BLaER1 treated with 17β-estradiol and CSF1 and Interleukin-3, amounts not matched to agents 10 nM and 100 nM (cell line): ENCODE results near the gene SPSB3.

Source experiments
- H3K27ac ChIP-seq, 11 experiments: shearing (Covaris generic); formaldehyde crosslinking; 2 replicates each; pipeline ENCODE4 v1.8.1; 2022
- H3K27me3 ChIP-seq, 11 experiments: shearing (Covaris generic); formaldehyde crosslinking; 2 replicates each; pipeline ENCODE4 v1.8.1; 2022
- H3K36me3 ChIP-seq, 11 experiments: shearing (Covaris generic); formaldehyde crosslinking; 2 replicates each; pipeline ENCODE4 v1.8.1; 2022
- H3K4me1 ChIP-seq, 10 experiments: shearing (Covaris generic); formaldehyde crosslinking; 2 replicates each; pipeline ENCODE4 v1.8.1; 2022
- H3K4me2 ChIP-seq, 11 experiments: shearing (Covaris generic); formaldehyde crosslinking; 2 replicates each; pipeline ENCODE4 v1.8.1; 2022
- H3K4me3 ChIP-seq, 10 experiments: shearing (Covaris generic); formaldehyde crosslinking; 2 replicates each; pipeline ENCODE4 v1.8.1; 2022
- H3K9ac ChIP-seq, 11 experiments: shearing (Covaris generic); formaldehyde crosslinking; 2 replicates each; pipeline ENCODE4 v1.8.1; 2022
- H3K9me3 ChIP-seq, 11 experiments: shearing (Covaris generic); formaldehyde crosslinking; replicated peaks in 1 of 11; 2 replicates each; pipeline ENCODE4 v1.8.1; 2022
- H4K20me1 ChIP-seq, 11 experiments: shearing (Covaris generic); formaldehyde crosslinking; 2 replicates each; pipeline ENCODE4 v1.8.1; 2022
- Cebpa-rat ChIP-seq, 11 experiments: shearing (Covaris generic); IDR thresholded peaks; 2 replicates each; pipeline ENCODE4 v1.8.1; 2022

Gene SPSB3

GRCh38 chr16:1729445-1729844, 52.9 kb downstream of the SPSB3 start:
- Histone ChIP-seq H3K4me1 (peaks cover 10 to 32% (median 20%) of the 10 kb centered on the region in 10 experiments), H3K4me2 (no peak overlapping the region), H3K4me3 (no peak overlapping the region), H3K9me3 (peaks cover 0 to 22% (median 14%) of the 10 kb centered on the region in 11 experiments; a peak in 19 of 22 replicates), H3K9ac (no peak overlapping the region; a peak in 1 of 22 replicates), H3K27me3 (no peaks in the 10 kb centered on the region), H4K20me1 (peaks cover 13 to 84% (median 40%) of the 10 kb centered on the region in 11 experiments; a peak in 15 of 22 replicates), H3K27ac (no peak overlapping the region), H3K36me3 (peaks cover 89 to 100% (median 95%) of the 10 kb centered on the region in 11 experiments)
- no peak for TF ChIP-seq Cebpa-rat (IDR thresholded peaks at IDR 0.05)

GRCh38 chr16:1729026-1729425, 53.3 kb downstream of the SPSB3 start:
- H4K20me1 ChIP-seq: peaks cover 13 to 84% (median 40%) of the 10 kb centered on the region in 11 experiments; a peak in 16 of 22 replicates
- TF ChIP-seq Cebpa-rat (IDR thresholded peaks at IDR 0.05): no peak
- no peak overlapping the region for H3K4me2 ChIP-seq
- H3K27ac ChIP-seq: no peak overlapping the region
- H3K9me3 ChIP-seq: peaks cover 0 to 18% (median 10%) of the 10 kb centered on the region in 11 experiments; a peak in 19 of 22 replicates
- H3K4me1 ChIP-seq: peaks cover 15 to 36% (median 24%) of the 10 kb centered on the region in 10 experiments
- peaks cover 88 to 100% (median 95%) of the 10 kb centered on the region in 11 experiments for H3K36me3 ChIP-seq
- no peaks in the 10 kb centered on the region for H3K27me3 ChIP-seq
- H3K4me3 ChIP-seq: no peak overlapping the region
- no peak overlapping the region for H3K9ac ChIP-seq

GRCh38 chr16:1727651-1728624, 54.4 kb downstream of the SPSB3 start:
- H3K9ac ChIP-seq: 0 out of 22 replicates have a peak overlapping the region, but pooled peaks of 1 of the 11 experiments have one; percentile 18
- 0 out of 22 replicates have a peak overlapping the region, but pooled peaks of 1 of the 11 experiments have one; percentile 16 for H3K27ac ChIP-seq
- H3K36me3 ChIP-seq: peaks cover 77 to 92% (median 85%) of the 10 kb centered on the region in 11 experiments

More at GRCh38 chr16:1727651-1728624, 54.4 kb downstream of the SPSB3 start:
- peaks cover 25 to 47% (median 35%) of the 10 kb centered on the region in 10 experiments for H3K4me1 ChIP-seq
- H4K20me1 ChIP-seq: peaks cover 13 to 82% (median 33%) of the 10 kb centered on the region in 11 experiments; a peak in 16 of 22 replicates
- H3K27me3 ChIP-seq: no peaks in the 10 kb centered on the region
- TF ChIP-seq Cebpa-rat (IDR thresholded peaks at IDR 0.05): no peak
- no peak overlapping the region for H3K4me3 ChIP-seq
- H3K4me2 ChIP-seq: no peak overlapping the region
- peaks cover 0 to 7% (median 0%) of the 10 kb centered on the region in 11 experiments; a peak in 4 of 22 replicates for H3K9me3 ChIP-seq
